Prostate gland (tissue), 2 donors: ENCODE results near the gene PAPOLA. TPM values are rescaled to one million over a fixed set of nuclear protein-coding genes. Genes with fewer than 3 reads are reported as not detected.

Experiments used
- DNase-seq: peaks from one replicate; pipeline ENCODE4 v3.0.0-alpha.2; 2019; ENCODE audit warnings: low spot score
- H3K27ac ChIP-seq, 2 donors: fragments of 200-600 bp; sonication (generic); 2 replicates each; pipeline ENCODE4 v1.5.1; 2017 to 2019
- H3K27me3 ChIP-seq: fragments of 200-600 bp; sonication (generic); replicated peaks from 2 replicates; pipeline ENCODE4 v1.5.1; 2019; ENCODE audit not compliant: insufficient read depth
- H3K36me3 ChIP-seq, 2 donors: fragments of 200-600 bp; sonication (generic); 1 replicate in 1 of 2; 2 replicates in 1 of 2; pipeline versions ENCODE4 v1.5.1 to v1.8.1; 2017 to 2019
- H3K4me1 ChIP-seq: fragments of 200-600 bp; sonication (generic); replicated peaks from 2 replicates; pipeline ENCODE4 v1.5.1; 2019
- H3K4me3 ChIP-seq, 2 donors: fragments of 200-600 bp; sonication (generic); 2 replicates each; pipeline ENCODE4 v1.5.1; 2017 to 2019
- H3K9me3 ChIP-seq: fragments of 200-600 bp; sonication (generic); 2 replicates; pipeline ENCODE4 v1.5.1; 2017
- CTCF ChIP-seq, 4 experiments: fragments of 200-600 bp in 2 of 4; fragments of 450-650 bp in 2 of 4; sonication (generic) in 2 of 4; IDR thresholded peaks; 1 replicate in 3 of 4; 2 replicates in 1 of 4; pipeline ENCODE4 v1.5.1; 2016 to 2019; ENCODE audit warnings: antibody characterized with exemption in 4 of 4, mild to moderate bottlenecking in 2 of 4, moderate library complexity in 2 of 4
- POLR2A ChIP-seq: fragments of 450-650 bp; IDR thresholded peaks from one replicate; pipeline ENCODE4 v1.6.1; 2016; ENCODE audit warnings: antibody characterized with exemption, mild to moderate bottlenecking
- POLR2AphosphoS5 ChIP-seq: sonication (generic); formaldehyde crosslinking; IDR thresholded peaks from one replicate; pipeline ENCODE4 v1.6.1; 2017; ENCODE audit warnings: antibody characterized with exemption
- WGBS: methylation state at CpG from one replicate; pipeline ENCODE4 v1.1.5; 2018; 5-methylcytosine and 5-hydroxymethylcytosine counted together
- intact Hi-C: fragments of 100-400 bp; cut with DNase I; formaldehyde crosslinking; loops from one replicate; pipeline ENCODE4 v1.14.2; 2022
- total RNA-seq, 2 donors: library from RNA; depleted of rRNA; stranded (reverse); fragments of >200 nt; gene quantifications; one replicate each; pipeline ENCODE4 v1.1.0, GENCODE V29; 2016

PAPOLA gene
- total RNA-seq, 2 donors from 2014 or later = 98.1 to 130 TPM

- H3K27me3 ChIP-seq = no peaks in the 10 kb centered on the region
- intact Hi-C loops = no loop called here
- H3K4me1 ChIP-seq = no peaks in the 10 kb centered on the region
- 64% methylated on average over 4 of the region's 4 CpGs for WGBS
- no peaks in the 10 kb centered on the region for H3K36me3 ChIP-seq
- DNase-seq = no peak
- H3K9me3 ChIP-seq = no peaks in the 10 kb centered on the region
- no peak for TF ChIP-seq POLR2AphosphoS5
- TF ChIP-seq POLR2A = no peak
- no peak for TF ChIP-seq CTCF (IDR thresholded peaks at IDR 0.05)
- H3K4me3 ChIP-seq = no peak overlapping the region
- no peak overlapping the region for H3K27ac ChIP-seq
These were observed 80.8 kb downstream of the PAPOLA start for GRCh38 chr14:96582995-96583394.

GRCh38 chr14:96583569-96584041, 81.4 kb downstream of the PAPOLA start:
- no peak for DNase-seq
- no peaks in the 10 kb centered on the region for H3K27me3 ChIP-seq
- intact Hi-C loops = no loop called here

GRCh38 chr14:96584199-96584906, 82.2 kb downstream of the PAPOLA start:
- no peak for DNase-seq
- H3K4me3 ChIP-seq = no peak overlapping the region
- no peak for TF ChIP-seq POLR2A
- TF ChIP-seq CTCF (IDR thresholded peaks at IDR 0.05) = peak in 3 of 4 experiments; percentile 6 to 39 (median 36)
- H3K27ac ChIP-seq = no peak overlapping the region
- no peaks in the 10 kb centered on the region for H3K9me3 ChIP-seq
- H3K36me3 ChIP-seq = no peaks in the 10 kb centered on the region
- WGBS = 23% methylated on average over 15 of the region's 15 CpGs
- no peaks in the 10 kb centered on the region for H3K27me3 ChIP-seq
- no peaks in the 10 kb centered on the region for H3K4me1 ChIP-seq
- intact Hi-C loops = no loop called here

More at GRCh38 chr14:96583569-96584041, 81.4 kb downstream of the PAPOLA start:
- Histone ChIP-seq H3K27ac (no peak overlapping the region), H3K9me3 (no peaks in the 10 kb centered on the region), H3K4me3 (no peak overlapping the region), H3K4me1 (no peaks in the 10 kb centered on the region), H3K36me3 (no peaks in the 10 kb centered on the region)
- TF ChIP-seq POLR2A = no peak
- TF ChIP-seq CTCF (IDR thresholded peaks at IDR 0.05) = no peak
- TF ChIP-seq POLR2AphosphoS5 = no peak
- WGBS = 86% methylated on average over 7 of the region's 10 CpGs

- Histone ChIP-seq H3K4me1 (no peaks in the 10 kb centered on the region), H3K27me3 (no peaks in the 10 kb centered on the region), H3K9me3 (no peaks in the 10 kb centered on the region), H3K4me3 (no peak overlapping the region), H3K27ac (no peak overlapping the region), H3K36me3 (no peaks in the 10 kb centered on the region)
- 78% methylated on average over 20 of the region's 20 CpGs for WGBS
- TF ChIP-seq POLR2A = no peak
- no peak for TF ChIP-seq CTCF (IDR thresholded peaks at IDR 0.05)
- TF ChIP-seq POLR2AphosphoS5 = no peak
- intact Hi-C loops = no loop called here
- no peak for DNase-seq
These were observed 82.9 kb downstream of the PAPOLA start for GRCh38 chr14:96584907-96585671.
